ENCODE measurements around the gene NR4A3. TPM values are rescaled to one million over a fixed set of nuclear protein-coding genes. Genes with fewer than 3 reads are reported as not detected.
"Not testable (repeated sequence)": the region's sequence is repeated elsewhere in the genome, so short reads cannot be mapped to it uniquely, and the experiment has no call there.

Gene NR4A3
- 0.03 and 0.23 TPM in 2 replicates for total RNA-seq (2014; rRNA removed; shearing (Covaris generic))
- polyA plus RNA-seq (2015; cell fraction: cytosol; rRNA removed) = 0.16 and 0.27 TPM in 2 replicates
- 0.24 and 0.25 TPM in 2 replicates for polyA plus RNA-seq (2015; cell fraction: nucleus; rRNA removed)

DNA sequence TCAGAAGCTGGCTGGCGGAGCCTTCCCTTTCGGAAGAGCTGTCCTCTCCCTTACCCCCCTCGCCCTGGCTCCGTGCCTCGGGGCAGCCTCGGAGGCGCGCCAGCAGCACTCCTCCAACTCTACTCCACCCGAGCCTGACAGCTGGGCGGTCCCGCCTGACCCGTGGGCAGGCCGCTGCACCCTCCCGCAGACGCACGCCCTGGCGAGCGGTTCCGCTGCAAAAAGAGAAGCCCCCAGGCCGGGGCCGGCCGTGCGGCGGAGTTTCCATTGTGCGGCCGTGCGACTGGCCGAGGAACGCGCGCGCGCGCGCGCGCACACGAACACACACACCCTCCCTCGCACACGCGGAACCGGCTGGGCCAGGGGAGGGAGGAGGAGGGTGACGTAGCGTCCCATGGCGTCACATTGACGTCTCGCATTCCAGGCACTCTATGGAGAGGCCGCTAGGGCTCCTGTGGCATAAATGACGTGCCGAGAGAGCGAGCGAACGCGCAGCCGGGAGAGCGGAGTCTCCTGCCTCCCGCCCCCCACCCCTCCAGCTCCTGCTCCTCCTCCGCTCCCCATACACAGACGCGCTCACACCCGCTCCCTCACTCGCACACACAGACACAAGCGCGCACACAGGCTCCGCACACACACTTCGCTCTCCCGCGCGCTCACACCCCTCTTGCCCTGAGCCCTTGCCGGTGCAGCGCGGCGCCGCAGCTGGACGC lies at the start of gene NR4A3:
Gene NR4A3 (plus strand): TSS at position 490 of the 713 bp plus-strand sequence. CDS start 6,158 bp downstream, outside the sequence.
- DNase-seq (ENCODE audit: low read depth) = peak; percentile 94

DNA sequence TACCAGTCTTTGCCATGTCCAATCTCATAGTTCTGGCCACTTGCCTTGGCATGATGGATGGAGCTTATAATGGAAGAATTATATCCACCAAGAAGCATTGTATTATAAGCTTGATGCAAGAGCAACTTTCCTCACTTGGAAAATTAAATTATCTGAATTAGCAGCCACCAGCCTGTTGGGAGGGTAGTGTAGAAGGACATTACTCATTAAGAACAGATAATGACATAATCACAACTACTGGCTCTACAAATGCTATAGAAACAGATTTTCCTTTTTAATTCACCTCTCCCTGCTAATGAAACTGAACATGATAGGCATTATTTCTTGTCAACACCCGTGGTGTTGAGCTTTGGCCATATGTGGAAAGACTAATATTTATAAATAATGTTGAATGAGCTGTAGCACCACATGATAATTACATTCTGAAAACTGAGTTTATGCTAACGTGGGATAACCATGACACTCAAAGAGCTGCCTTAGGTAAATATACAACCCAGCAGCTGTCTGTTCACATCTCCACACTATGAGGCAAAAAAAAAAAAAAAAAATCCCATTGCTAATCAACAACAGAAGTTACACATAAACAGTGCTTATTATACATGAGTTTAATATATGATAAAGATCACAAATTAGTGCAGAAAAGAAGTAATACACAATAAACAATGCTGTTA lies 48.1 kb upstream of the NR4A3 start:
- DNase-seq (ENCODE audit: low read depth) = no peak

DNA sequence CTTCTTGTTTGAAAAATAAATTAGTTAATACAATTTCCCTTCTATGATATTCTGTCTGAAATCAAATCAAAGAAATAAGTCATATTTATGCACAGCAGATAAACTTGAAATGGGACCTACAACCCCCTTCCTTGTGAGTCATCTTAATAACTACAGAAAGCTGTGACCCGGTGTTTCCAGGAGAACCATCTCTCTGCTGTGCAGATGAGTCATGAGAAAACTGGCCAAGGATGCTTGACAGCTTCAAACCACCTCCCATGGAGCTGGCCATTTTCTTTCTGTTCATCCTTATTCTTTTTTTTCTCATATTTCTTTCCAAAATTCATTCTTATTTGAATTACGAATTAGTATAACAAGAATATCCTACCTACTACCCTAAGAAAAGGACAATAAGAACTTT lies 43.4 kb upstream of the NR4A3 start:
- peak; percentile 85 for DNase-seq (ENCODE audit: low read depth)

DNA sequence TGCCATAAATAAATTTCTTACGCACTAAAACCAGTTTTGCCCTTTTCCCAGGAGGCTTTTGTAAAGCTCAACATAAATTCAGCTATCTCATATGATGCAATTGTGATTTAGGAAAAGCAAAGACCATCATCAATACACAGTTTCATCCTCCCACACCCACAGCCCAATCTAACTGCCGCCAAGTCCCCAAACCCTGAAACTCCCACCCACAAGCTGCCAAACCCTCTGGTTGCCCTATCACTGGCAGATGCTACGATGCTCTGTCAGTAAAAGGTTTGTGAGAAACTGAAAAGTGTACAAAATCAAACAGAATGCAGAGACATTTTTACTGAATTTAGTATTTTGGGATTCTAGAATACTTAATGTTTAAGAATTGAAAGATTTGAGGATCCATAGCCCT lies 42.8 kb upstream of the NR4A3 start:
- DNase-seq (ENCODE audit: low read depth) = no peak

DNA sequence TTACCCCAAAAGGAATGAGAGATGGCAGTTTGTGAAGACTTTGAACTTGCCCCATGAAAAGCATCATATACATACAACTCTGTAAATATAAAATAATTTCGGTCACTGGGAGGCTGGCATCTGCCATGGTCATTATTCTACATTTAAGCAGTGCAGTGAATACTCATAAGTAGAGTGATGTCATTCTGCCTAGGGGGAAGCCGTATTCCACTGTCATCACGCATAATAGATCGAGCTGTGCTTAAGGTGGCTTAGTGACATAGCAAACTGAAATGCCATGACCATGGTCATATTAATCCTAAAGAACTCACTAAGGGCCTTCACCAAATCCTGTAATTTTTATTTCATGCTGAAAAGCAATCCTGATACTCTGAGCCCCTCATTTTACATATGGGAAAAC lies 42.4 kb upstream of the NR4A3 start:
- DNase-seq (ENCODE audit: low read depth) = no peak

DNA sequence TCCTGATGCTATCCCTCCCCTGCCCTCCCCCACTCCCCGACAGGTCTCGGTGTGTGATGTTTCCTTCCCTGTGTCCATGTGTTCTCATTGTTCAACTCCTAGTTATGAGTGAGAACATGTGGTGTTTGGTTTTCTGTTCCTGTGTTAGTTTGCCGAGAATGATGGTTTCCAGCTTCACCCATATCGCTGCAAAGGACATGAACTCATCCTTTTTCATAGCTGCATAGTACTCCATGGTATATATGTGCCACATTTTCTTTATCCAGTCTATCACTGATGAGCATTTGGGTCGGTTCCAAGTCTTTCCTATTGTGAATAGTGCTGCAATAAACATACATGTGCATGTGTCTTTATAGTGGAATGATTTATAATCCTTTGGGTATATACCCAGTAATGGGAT lies 39.3 kb upstream of the NR4A3 start:
- not testable (repeated sequence) for DNase-seq (ENCODE audit: low read depth)

DNA sequence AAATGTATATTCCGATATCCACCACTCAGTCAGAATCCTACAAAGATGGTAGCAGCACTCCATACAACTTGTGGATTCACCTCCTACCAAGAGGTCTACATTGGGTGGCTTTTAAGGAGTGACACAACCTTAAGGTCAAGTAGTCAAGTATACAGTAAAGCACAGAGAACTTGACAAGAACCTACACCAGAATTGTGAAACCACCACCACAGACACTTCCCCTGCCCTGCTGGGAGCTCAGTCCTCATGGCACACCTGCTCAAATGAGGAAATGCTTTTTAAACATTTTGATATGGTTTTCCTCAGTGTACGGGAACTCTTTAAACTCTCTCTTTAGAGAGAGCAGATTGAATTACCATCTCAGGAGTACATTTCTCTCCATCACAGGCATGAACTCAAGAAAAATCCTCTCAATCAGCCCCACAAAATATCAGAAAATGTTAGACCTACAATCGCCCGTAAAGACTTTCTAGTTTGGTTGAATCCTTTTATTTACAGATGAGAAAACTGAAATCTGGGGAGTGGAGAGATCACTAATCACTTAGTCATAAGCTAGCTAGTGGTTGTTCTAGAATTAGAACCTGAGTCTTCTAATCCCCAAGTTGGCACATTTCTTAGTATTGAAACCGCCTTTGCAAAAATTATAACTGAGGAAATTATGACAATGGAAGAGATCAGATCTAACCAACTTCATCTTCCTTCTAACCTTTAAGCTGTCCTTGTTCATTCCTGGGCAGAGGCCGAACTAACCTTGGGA lies 38.5 kb upstream of the NR4A3 start:
- DNase-seq (ENCODE audit: low read depth) = no peak

DNA sequence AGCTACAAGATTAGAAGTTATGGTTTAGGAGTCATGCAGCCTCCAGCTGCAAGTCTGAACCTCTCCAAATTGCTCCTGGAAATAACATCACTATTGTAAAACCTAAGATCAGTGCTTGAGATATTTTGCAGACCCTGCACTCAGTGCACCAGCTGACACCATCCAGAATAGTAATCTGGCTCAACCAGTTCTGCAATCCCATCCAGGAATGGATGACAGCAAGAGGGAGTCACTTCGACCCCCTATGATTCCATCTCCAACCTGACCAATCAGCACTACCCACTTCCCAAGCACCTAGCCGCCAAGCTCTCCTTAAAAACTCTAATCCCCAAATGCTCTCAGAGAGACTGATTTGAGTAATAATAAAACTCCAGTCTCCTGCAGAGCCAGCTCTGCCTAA lies 37.9 kb upstream of the NR4A3 start:
- no peak for DNase-seq (ENCODE audit: low read depth)

DNA sequence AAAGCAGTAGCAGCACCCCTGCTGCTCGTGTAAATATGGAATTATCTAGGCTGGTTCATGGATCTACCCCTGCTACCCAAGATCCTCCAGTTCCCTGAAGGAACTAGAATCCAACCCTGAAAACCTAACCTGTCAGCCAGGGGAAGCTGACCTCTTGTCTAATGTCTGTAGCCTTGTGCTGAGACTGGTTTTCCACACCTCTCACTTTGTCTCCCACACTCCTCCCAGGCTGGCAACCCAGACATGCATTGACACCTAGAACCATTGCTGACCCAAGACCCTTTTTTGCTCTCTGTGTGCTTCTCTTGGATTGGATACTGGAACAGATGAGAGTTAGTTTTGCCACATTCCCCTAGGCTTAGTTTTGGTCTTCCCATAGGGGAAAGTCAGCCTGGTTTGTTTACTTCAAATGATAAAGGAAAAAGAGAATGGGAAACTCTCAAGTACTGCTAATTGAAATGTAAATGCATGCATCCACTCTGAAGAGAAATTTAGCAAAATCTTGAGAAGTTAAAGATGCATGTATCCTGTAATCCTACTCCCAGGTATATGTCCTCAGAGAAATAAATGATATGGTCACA lies 36.6 kb upstream of the NR4A3 start:
- DNase-seq (ENCODE audit: low read depth) = no peak

DNA sequence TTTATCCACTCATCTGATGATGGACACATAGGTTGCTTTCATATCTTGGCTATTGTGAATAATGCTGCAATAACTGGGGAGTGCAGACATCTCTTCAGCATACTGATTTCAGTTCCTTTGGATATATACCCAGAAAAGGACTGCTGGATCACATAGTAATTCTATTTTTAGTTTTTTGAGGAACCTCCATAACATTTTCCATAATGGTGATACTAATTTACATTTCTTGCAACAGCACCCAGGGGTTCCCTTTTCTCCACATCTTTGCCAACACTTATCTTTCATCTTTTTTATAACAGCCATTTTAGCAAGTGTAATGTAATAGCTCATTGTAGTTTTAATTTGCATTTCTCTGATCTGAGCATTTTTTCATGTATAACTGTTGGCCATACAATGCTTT lies 34.1 kb upstream of the NR4A3 start:
- DNase-seq (ENCODE audit: low read depth) = no peak

DNA sequence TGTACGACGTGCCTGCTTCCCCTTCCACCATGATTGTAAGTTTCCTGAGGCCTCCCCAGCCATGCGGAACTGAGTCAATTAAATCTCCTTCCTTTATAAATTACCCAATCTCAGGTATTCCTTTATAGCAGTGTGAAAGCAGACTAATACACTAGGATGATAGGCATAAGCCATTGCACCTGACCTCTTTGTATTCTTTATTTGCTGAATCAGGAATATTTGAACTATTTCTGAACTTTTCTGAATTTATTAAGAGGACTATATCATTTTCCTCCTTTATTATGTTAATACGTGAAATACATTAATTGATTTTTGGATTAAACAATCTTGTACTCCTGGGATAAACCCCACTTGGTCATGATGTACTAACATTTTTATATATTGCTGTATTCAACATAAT lies 28.2 kb upstream of the NR4A3 start:
- DNase-seq (ENCODE audit: low read depth) = no peak

DNA sequence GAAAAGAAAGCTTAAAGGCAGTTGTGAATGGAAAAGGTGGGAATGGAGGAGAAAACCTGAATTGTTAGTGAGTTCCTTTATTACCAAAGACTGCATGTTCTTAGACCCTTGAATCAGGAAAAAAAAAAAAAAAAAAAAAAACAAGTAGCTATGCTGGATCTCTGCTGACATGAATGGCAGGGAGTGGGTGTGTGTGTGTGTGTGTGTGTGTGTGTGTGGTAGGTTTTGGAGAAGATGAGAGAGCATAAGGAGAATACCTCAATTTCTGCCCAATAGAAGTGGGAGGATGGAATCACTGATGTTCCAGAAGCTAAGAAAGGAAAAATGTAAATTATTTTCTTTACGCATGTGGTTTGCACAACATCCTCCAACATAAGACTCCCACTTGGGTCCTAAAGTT lies 25.5 kb upstream of the NR4A3 start:
- DNase-seq (ENCODE audit: low read depth) = no peak

DNA sequence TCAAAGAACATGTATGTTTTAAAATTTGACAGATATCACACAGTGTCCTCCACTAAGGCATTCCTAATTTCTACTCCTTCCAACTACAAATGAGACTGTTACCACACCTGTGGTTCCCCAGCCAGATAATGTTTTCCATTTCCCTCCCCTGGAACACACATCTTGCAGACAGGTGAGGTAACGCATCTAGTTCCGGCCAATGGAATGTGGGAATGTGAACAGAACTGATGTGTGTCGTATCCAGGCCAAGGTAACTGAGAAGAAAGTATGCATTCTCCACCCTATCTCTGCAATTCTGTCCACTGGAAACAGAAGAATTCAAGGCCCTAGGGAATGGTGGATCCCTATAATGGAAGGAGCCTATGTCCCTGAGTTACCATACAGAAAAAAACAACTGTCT lies 19.9 kb upstream of the NR4A3 start:
- DNase-seq (ENCODE audit: low read depth) = no peak

DNA sequence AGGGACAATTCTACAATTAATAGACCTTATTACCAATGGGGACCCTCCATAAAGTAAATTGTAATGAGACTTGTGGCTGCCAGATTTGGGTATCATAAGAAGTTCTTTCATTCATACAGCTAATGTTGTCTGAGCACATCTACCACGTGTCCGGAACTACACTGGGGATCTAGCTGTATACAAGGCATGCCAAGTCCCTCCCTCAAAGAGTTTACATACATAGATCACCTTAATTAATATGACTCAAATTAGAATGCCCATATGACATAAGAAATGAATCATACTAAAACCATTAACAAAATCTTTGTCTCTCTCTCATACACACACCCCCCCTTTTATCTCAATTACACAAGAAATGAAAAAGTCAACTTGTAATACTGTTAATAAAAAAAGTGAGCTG lies 18.0 kb upstream of the NR4A3 start:
- DNase-seq (ENCODE audit: low read depth) = no peak

DNA sequence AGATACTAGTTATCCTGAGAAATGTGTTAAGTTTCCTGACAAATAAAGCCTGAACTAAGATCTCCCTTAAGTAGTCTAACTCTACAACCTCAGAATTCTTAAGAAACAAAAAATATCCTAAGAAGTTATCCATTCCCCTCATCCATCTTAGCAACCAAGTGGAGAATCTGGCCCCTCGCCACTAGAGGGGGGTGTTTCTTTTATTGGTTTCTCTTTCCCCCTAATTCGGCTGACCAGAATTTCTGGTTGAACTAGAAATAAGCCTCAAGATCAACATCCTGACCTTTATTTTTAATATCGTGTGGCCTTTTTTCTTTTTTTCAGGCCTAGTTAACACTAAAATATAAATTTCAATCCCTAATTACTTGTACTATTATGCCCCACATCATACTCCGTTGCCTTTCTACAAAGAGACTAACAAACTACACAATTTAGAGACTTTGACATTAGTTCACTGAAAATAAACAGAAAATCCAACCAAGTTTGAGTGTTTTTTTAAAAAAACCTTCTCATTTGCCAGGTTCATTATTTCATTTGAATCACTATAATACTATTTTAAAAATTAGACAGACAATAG lies 14.3 kb upstream of the NR4A3 start:
- peak; percentile 56 for DNase-seq (ENCODE audit: low read depth)

DNA sequence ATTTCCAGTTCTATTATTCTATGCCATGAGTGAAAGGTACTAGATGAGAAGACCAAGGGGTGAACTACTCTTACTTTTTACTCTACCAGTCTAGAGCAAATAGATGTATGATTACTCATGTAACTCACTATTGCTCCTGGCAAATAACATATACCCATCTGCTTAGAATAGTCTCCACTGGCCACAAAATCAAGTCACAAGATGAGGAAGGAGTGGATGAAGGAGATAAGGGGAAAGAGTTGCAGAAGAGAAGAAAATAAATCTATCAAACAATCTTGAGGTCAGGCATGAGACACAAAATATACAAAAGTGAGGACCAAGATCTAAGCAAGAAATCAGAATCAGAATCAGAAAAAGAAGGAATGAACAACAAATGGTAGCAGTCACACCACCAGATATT lies 13.7 kb upstream of the NR4A3 start:
- DNase-seq (ENCODE audit: low read depth) = no peak

DNA sequence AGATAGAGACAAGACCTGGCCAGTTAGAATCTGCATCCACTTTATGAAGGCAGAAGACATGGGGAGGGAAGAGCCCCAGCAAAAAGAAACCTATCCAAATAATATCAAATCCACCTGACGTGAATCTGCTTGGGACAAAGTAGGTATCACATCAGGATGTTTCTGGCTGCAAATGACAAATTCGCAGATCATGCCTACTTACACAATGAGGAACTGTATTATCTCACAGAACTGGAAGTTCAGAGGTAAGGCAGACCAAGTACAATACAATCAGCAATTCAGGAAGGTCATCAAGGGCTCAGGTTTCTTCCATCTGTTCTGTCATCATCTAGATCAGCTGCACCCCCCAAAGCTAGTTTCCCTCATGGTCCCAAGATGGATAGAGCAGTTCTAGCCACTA lies 13.2 kb upstream of the NR4A3 start:
- no peak for DNase-seq (ENCODE audit: low read depth)

DNA sequence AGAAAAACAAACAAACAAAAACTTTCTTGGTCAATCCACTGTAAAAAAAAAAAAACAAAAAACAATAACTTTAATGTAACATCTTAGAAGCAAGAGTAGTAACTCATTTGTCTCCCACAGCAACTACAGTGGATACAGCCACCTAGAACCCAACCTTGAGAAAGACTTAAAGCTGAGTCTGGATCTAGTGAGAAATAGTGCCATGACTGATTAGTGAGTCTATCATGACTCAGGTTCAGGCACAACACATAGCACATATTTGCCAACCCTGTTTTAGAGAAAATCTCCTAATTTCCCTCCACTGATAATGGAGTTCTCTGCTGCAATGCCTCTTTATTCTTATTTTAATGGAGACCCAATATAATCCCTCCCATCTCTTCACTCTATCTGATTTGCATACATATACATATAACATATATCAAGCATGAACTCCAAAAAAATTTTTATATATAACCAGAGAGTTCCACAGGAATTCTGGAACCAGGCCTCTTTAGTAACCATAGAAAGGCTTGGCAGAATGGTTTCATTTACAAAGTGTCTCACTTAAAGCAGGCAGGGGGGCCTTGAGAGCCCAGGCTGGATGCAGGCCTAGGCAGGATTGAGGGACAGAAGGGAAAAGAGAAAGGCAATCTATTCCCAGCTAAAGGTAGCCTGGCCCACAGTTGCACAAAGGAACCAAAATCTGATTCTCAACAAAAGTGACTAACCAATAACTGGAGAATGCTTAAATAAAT lies 11.9 kb upstream of the NR4A3 start:
- peak; percentile 47 for DNase-seq (ENCODE audit: low read depth)

DNA sequence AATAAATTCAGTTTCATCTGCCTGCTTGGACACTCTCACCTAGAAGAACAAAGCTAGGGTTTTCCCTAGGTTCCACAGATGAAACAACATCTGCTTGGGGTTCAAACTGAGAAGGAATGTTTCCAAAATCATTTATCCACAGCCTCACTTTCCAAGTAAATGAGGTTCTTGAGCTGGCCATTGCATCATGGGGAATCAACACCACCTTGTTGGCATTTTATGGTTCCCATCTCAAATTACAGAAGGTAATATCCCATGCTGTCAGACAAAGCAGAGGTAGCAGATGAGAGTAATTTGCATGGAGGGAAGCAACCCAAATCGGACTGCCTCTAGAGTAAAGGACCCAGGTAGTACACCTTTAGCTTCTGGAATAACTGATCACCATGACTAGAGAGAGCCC lies 10.5 kb upstream of the NR4A3 start:
- no peak for DNase-seq (ENCODE audit: low read depth)

DNA sequence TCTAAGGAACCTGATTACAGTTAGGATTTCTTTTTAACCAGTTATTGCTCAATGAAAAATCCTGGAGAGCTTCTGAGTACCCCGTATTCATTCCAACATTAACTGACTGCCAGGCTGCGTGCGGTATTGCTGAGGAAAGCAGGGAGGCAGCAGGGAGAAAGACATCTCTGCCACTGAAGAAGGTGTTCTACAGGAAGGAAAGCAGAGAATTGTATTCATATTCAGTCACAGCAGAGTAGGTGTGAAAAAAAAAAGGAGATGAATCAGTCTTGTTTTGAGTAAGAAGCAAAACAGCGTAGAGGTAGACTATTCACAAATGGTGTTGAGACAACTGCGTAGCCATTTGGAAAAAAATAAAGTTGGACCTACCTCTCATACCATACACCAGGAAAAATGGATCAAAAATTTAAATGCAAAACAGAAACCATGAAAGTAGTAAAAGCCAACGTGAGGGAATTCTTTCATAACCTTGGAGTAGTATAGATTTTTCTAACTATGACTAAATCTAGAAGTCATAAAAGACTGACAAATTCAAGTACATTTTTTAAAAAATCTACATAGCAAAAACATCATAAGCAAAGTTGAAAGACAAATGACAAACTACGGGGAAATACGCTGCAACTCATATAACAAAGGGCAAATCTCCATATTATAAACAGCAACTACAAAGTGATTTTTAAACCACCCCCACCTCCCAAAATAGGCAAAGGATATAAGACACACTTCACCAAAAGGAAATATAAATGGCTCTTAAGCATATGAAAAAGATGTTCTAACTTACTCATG lies 9.9 kb upstream of the NR4A3 start:
- no peak for DNase-seq (ENCODE audit: low read depth)
